NCI-H1417 (cell line): ENCODE data around the gene ZSCAN10.
"Not testable (repeated sequence)": the region's sequence is repeated elsewhere in the genome, so short reads cannot be mapped to it uniquely, and the experiment has no call there.

Source experiments
- DNase-seq, 3 experiments: peaks; one replicate each; lab custom pipeline; 2025; lab: John Stamatoyannopoulos, UW

Gene ZSCAN10

DNA sequence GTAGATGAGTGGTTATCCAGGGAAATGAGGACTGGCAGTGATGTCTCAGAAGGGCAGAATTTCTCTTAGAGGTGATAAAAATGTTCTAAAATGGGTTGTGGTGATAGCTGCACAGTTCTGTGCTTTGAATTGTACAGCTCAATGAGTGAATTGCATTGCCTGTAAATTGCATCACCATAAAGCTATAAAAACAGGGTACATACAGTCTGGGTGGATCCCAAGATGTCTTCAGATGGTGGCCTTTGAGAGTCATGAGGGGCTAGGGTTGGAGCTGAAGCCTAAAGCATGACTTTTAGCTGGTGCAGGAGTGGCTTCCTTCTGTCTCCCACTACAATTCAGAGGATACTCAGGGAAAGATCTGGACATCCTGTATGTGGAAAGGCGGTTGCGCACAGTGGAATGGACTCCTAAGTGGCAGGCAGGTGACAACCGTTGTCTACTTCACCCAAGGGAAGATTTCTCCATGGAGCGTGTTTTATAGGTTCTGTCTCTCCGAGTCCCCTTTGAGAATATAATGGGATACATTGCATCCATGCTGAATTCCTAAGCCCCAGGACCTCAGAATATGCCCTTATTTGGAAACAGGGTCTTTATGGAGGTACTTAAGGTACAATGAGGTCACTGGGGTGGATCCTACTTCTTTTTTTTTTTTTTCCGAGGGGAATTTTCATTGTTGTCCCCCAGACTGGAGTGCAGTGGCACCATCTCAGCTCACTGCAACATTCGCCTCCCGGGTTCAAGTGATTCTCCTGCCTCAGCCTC, 35.3 kb downstream of the ZSCAN10 start:
- no peak for DNase-seq

- no peak for DNase-seq
Measured at GRCh38 chr16:3062553-3062952, 36.5 kb downstream of the ZSCAN10 start.

GRCh38 chr16:3060339-3061127, 38.6 kb downstream of the ZSCAN10 start:
- no peak for DNase-seq

DNA sequence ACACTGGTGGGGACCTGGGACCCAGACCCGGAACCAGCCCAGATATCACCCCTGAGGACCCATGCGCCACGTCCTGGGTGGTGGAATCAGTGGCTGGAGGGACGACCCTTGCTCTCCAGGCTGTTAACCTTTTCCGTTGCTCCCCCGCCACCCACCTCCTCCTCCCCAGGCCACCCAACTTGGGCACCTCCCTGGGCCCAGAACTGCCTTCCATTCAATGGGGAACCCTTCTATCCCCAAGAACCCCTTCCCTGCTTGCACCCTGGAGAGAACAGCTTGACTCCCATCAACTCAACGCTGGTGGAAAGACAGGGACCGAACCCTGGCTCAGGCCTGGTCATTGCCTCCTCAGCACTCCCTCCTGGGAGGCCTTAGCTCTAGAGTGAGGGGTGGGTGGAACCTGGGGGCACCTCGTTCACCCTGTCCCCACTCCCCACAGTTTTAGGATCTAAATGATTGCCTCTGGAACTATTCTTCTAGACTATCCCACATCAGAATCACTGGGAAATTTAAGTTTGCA, 39.3 kb downstream of the ZSCAN10 start:
- DNase-seq = no peak

- DNase-seq = peak; percentile 81 to 92 (median 87)
Measured at GRCh38 chr16:3059041-3059722, 39.9 kb downstream of the ZSCAN10 start.

- DNase-seq = peak; percentile 32 to 56 (median 36)
Measured at GRCh38 chr16:3058139-3059030, 40.7 kb downstream of the ZSCAN10 start.

GRCh38 chr16:3057181-3058138, 41.6 kb downstream of the ZSCAN10 start:
- DNase-seq = no peak

DNA sequence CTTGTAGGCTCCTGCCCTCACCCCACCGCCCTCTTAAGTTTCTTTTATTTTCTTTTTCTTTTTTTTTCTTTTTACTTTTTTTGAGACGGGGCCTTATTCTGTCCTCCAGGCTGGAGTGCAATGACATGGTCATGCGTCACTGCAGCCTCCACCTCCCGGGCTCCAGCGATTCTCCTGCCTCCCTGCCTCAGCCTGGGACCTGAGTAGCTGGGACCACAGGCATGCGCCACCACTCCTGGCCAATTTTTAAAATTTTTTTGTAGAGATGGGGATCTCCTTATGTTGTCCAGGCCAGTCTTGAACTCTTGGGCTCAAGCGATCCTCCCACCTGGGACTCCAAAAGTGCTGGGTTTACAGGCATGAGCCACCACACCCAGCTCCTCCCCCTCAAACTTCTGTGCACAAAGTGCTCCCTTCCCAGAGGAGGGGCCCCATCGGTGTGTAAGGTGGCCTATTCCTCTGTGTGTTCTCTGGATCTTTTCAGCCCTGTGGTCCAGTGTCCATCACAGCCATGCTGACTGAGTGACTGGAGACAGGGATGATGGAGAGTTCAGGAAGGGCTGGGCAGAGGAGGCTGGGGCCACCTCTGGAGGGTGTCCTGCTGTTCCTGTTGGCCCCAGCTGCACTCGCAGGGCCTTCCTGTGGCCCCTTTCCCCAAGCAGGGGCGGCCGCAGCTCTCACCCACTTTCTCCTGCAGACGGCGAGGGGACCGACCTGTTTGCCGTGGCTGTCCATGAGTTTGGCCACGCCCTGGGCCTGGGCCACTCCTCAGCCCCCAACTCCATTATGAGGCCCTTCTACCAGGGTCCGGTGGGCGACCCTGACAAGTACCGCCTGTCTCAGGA, 42.5 kb downstream of the ZSCAN10 start:
- DNase-seq = no peak

- DNase-seq = not testable (repeated sequence)
Measured at GRCh38 chr16:3055734-3056115, 43.4 kb downstream of the ZSCAN10 start.

- DNase-seq = no peak
Measured at GRCh38 chr16:3054965-3055733, 43.9 kb downstream of the ZSCAN10 start.

- not testable (repeated sequence) for DNase-seq
Measured at GRCh38 chr16:3053330-3053710, 45.8 kb downstream of the ZSCAN10 start.

GRCh38 chr16:3052571-3053329, 46.3 kb downstream of the ZSCAN10 start:
- DNase-seq = not testable (repeated sequence)

DNA sequence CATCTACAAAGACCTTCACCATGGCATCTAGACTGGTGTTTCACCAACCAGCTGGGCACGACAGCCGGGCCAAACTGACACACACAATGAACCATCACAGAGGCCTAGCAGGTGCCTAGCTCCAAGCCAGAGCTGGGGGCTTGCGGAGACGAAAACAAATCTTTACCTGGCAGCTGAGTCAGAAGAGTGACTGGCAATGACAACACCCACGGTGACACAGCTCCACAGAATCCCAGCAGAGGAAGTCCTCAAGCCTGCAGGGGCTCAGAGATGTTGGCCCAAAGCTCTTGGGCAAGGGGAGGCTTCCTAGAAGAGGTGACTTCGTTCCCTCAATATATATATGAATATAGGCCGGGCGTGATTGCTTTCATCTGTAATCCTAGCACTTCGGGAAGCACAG, 47.6 kb downstream of the ZSCAN10 start:
- no peak for DNase-seq

DNA sequence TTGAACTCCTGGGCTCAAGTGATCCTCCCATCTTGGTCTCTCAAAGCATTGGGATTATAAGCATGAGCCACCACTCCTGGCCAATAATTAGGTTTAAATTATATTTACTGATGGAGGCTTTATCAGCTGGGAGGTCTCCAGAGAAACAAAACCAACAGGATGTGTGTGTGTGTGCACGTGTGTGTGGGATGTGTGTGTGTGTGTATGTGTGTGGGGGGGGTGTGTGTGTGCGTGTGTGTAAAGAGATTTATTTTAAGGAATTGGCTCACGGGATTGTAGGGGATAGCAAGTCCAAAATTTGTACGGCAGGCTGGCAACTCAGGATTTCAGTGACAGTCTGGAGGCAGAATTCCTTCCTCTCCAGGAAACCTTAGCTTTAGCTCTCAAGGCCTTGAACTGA, 48.1 kb downstream of the ZSCAN10 start:
- DNase-seq = peak in 1 of 3 experiments; percentile 4

DNA sequence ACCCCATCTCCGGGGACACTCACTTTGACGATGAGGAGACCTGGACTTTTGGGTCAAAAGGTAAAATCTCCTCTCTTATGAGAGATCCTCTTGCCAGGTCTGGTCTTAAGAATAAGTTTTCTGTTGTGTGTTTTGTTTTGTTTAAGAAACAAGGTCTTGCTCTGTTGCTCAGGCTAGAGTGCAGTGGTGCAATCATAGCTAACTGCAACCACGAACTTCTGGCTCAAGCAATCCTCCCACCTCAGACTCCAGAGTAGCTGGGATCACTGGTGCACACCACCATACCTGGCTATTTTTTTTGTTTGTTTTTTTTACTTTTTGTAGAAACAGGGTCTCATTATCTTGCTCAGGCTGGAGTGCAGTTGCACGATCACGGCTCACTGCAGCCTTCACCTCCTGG, 48.6 kb downstream of the ZSCAN10 start:
- no peak for DNase-seq

DNA sequence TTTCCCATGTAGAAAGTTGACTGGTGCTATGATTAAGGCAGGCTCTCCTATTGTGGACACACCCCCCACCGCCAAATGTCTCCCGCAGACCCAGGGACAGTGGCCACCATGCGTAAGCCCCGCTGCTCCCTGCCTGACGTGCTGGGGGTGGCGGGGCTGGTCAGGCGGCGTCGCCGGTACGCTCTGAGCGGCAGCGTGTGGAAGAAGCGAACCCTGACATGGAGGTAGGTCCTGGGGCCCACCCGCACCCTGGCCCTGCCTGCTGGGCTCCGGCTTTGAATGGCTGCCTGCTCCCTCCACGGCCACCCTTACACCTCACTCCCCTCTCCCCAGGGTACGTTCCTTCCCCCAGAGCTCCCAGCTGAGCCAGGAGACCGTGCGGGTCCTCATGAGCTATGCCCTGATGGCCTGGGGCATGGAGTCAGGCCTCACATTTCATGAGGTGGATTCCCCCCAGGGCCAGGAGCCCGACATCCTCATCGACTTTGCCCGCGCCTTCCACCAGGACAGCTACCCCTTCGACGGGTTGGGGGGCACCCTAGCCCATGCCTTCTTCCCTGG, 49.1 kb downstream of the ZSCAN10 start:
- no peak for DNase-seq

- DNase-seq = no peak
Measured at GRCh38 chr16:3047387-3047720, 51.7 kb downstream of the ZSCAN10 start.
